Suprapubic skin (tissue), 4 donors: ENCODE measurements around the gene ARHGEF6.

ENCODE experiments used
- EP300 ChIP-seq: sonication (generic); formaldehyde crosslinking; IDR thresholded peaks from one replicate; pipeline ENCODE4 v1.6.1; 2017; ENCODE audit warnings: antibody characterized with exemption
- POLR2A ChIP-seq, 2 donors: fragments of 450-650 bp; IDR thresholded peaks; one replicate each; pipeline ENCODE4 v1.6.1; 2017; ENCODE audit warnings: antibody characterized with exemption in 2 of 2, mild to moderate bottlenecking in 2 of 2, moderate library complexity in 2 of 2
- POLR2AphosphoS5 ChIP-seq, 3 donors: sonication (generic); formaldehyde crosslinking; IDR thresholded peaks; one replicate each; pipeline ENCODE4 v1.6.1; 2017; ENCODE audit warnings: antibody characterized with exemption in 3 of 3
- TF ChIP-seq, protein P1 (sequence below), 2 donors: fragments of 200-600 bp in 1 of 2; fragments of 450-650 bp in 1 of 2; sonication (generic) in 1 of 2; IDR thresholded peaks; one replicate each; pipeline ENCODE4 v1.5.1; 2016 to 2019; ENCODE audit warnings: antibody characterized with exemption in 2 of 2, mild to moderate bottlenecking in 1 of 2, moderate library complexity in 1 of 2

GRCh38 chrX:136710325-136710951 is 70.3 kb downstream of the ARHGEF6 start:
- TF ChIP-seq, protein P1, sequence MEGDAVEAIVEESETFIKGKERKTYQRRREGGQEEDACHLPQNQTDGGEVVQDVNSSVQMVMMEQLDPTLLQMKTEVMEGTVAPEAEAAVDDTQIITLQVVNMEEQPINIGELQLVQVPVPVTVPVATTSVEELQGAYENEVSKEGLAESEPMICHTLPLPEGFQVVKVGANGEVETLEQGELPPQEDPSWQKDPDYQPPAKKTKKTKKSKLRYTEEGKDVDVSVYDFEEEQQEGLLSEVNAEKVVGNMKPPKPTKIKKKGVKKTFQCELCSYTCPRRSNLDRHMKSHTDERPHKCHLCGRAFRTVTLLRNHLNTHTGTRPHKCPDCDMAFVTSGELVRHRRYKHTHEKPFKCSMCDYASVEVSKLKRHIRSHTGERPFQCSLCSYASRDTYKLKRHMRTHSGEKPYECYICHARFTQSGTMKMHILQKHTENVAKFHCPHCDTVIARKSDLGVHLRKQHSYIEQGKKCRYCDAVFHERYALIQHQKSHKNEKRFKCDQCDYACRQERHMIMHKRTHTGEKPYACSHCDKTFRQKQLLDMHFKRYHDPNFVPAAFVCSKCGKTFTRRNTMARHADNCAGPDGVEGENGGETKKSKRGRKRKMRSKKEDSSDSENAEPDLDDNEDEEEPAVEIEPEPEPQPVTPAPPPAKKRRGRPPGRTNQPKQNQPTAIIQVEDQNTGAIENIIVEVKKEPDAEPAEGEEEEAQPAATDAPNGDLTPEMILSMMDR (IDR thresholded peaks at IDR 0.05) = no peak
- TF ChIP-seq POLR2A (IDR thresholded peaks at IDR 0.05) (no peak), POLR2AphosphoS5 (IDR thresholded peaks at IDR 0.05) (no peak), EP300 (no peak)
